KOPT-K1 (cell line): ENCODE measurements around the gene ERAL1.
"Not testable (repeated sequence)": the region's sequence is repeated elsewhere in the genome, so short reads cannot be mapped to it uniquely, and the experiment has no call there.

Experiments used
- H3K27ac ChIP-seq: fragments of 200-600 bp; sonication (generic); 2 replicates; pipeline ENCODE4 v1.5.1; 2016; ENCODE audit warnings: antibody characterized with exemption, mild to moderate bottlenecking, low read depth, low read length; ENCODE audit not compliant: poor library complexity, severe bottlenecking
- H3K36me3 ChIP-seq: fragments of 200-600 bp; sonication (generic); 2 replicates; pipeline ENCODE4 v1.5.1; 2017; ENCODE audit warnings: antibody characterized with exemption, mild to moderate bottlenecking, low read length, moderate library complexity; ENCODE audit not compliant: insufficient read depth
- H3K9me3 ChIP-seq: fragments of 200-600 bp; sonication (generic); 2 replicates; pipeline ENCODE4 v1.5.1; 2017; ENCODE audit warnings: antibody characterized with exemption, low read length, mild to moderate bottlenecking; ENCODE audit not compliant: insufficient read depth, poor library complexity, severe bottlenecking

The ERAL1 gene

DNA sequence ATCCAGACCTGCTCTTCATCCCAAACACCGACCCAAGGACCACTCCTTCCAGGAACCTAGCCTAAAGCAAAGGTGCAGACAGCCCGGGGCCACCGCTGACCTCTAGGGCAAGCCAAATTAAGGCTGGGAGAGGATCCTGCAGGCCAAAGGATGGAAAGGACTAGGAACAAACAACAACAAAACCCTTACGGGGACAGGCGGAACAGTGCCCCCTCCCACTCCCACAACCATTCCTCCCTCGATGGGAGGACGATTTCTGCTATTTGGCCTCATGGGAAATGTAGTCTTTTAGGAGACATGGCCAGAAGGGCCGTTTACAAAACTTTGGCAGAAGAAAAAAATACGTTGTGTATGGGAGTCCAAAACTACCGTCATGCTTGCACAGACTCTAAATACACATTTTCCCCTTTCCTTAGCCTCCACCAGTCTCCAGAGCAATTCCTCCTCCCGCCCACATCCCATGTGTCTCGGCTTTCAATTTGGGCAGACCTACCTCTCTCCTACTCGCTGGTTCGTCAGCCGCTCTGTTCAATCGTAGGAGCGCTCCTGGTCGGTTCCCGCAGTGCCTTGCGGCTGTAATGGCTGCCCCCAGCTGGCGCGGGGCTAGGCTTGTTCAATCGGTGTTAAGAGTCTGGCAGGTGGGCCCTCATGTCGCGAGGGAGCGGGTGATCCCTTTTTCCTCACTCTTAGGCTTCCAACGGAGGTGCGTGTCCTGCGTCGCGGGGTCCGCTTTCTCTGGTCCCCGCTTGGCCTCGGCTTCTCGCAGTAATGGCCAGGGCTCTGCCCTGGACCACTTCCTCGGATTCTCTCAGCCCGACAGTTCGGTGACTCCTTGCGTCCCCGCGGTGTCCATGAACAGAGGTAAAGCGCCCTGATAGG lies at the start of gene ERAL1:
TSS of gene ERAL1 (plus strand) at position 560 of the 879 bp plus-strand sequence. CDS start at position 579, 19 bp downstream.
- no peaks in the 10 kb centered on the region for H3K9me3 ChIP-seq
- peaks cover 36% of the 10 kb centered on the region for H3K36me3 ChIP-seq
- peak within 1 kb of the TSS; percentile 72 for H3K27ac ChIP-seq

DNA sequence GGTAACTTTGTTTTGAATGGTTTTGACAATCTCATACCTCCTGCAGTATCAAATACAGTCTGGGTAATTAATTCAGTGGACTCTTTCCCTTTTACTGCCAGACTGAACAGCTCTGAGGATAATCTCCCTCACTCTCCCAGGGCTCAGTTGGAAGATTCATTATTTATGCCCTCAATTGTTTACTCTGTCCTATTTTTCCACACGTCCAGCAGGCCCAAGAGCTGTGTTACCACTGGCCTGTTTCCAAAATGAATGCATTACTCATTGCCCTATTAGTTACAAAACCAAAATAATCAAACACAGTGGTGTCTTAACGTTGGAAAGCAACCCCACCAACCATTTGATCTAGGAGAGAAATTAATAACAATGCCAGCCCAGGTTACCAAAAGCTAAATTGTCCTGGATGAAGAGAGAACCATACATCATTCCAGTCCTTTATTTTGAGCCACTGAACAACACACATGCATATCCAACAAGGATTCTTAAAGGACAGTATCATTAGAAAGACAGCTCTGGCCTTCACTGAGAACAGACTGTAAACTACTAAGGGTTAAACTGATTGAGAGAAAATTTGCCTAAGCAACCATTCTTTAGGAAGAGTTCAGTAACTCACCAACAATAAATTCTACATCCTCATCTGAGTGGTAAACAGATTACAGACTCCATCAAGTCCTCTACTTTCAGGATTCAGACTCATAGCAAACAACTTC lies 46.7 kb upstream of the ERAL1 start:
- Histone ChIP-seq H3K27ac (no peak overlapping the region), H3K9me3 (no peaks in the 10 kb centered on the region), H3K36me3 (peaks cover 24% of the 10 kb centered on the region)

GRCh38 chr17:28810437-28810836 lies 44.4 kb upstream of the ERAL1 start:
- Histone ChIP-seq H3K9me3 (no peaks in the 10 kb centered on the region), H3K36me3 (peaks cover 10% of the 10 kb centered on the region), H3K27ac (no peak overlapping the region)

DNA sequence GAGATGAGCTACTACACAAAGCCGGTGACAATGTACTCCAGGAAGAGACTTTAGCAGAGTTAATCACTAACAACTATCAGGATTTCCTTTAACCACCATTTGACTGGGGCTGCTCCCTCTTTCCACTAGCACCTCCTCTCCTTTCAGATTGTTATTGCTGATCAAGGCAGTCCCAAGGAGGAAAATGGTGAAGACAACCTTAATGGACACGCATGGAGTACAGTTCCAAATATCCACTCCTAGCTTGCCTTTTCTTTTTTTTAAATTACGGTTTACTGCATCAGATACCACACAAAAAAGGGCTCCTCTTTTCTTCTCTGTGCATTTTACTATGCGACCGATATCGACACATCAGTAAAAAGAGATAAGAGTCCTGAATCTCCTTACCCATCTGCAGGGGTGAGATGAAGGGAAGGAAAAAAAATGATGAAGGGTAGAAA lies 43.1 kb upstream of the ERAL1 start:
- Histone ChIP-seq H3K36me3 (no peaks in the 10 kb centered on the region), H3K9me3 (no peaks in the 10 kb centered on the region), H3K27ac (peak overlapping the region; percentile 82)

DNA sequence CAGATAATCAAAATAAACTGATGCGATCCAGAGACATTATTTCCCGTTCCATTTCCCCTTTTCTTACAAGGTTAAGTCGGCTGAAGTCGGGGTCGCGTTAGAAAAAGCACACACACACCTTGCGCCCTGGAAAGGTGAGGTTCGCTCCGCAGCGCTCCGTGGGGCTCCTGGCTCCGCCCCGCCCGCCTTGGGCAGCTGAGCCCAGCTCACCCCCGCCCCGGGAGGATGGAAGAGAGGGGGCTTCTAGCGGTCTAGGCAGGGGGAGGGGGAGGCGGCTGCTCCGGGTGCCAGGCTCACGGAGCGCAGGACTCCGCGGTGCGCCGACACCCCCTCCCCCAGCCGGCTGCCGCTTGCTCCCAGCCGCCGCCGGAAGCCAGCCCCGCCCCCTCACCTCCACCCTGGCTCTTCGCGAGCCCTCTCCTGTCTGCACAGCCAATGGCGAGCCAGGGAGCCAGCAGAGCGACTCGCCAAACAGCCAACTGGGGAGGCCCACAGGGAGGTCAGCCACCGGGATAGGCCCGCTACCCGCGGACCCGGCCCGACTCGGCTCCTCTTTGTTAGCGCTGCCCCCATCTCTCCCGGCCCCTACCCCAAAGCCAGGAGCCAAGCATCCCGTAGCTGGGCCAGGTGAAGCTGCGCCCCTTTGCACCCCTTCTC lies 42.6 kb upstream of the ERAL1 start:
- Histone ChIP-seq H3K36me3 (no peaks in the 10 kb centered on the region), H3K27ac (peak overlapping the region; percentile 82), H3K9me3 (no peaks in the 10 kb centered on the region)

DNA sequence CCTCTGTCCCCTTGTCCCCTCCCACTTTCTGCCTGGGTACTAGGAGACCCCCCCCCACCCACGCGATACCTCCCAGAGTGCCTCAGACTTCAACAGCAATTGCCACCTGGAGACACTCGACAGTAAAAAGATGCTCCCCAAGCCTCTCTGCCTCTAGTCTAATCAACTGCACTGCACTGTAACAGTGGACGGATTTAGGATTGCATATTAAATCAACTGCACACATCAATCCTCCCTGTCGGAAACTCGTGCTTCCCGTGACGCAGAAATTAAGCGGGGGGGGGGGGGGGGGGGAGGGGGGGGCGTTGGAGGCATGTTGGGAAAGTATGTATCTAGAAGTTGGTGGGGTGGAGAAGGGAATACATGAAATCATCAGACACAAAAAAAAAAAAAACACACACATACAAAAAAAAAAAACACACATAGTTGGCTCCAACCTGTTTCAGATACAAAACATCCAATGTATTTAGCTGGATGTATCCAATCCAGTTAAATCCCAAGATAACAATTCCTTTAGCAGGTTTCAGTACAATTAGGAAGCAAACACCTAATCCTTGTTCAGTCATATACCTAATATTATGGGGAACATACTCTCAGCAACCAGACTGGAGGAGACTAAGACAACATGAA lies 42.0 kb upstream of the ERAL1 start:
- Histone ChIP-seq H3K27ac (peak overlapping the region; percentile 82), H3K9me3 (no peaks in the 10 kb centered on the region), H3K36me3 (no peaks in the 10 kb centered on the region)

- Histone ChIP-seq H3K9me3 (no peaks in the 10 kb centered on the region), H3K27ac (no peak overlapping the region), H3K36me3 (no peaks in the 10 kb centered on the region)
Measured at GRCh38 chr17:28816540-28816939, 38.3 kb upstream of the ERAL1 start.

- Histone ChIP-seq H3K9me3 (no peaks in the 10 kb centered on the region), H3K27ac (no peak overlapping the region), H3K36me3 (no peaks in the 10 kb centered on the region)
Measured at GRCh38 chr17:28818819-28819221, 36.0 kb upstream of the ERAL1 start.

DNA sequence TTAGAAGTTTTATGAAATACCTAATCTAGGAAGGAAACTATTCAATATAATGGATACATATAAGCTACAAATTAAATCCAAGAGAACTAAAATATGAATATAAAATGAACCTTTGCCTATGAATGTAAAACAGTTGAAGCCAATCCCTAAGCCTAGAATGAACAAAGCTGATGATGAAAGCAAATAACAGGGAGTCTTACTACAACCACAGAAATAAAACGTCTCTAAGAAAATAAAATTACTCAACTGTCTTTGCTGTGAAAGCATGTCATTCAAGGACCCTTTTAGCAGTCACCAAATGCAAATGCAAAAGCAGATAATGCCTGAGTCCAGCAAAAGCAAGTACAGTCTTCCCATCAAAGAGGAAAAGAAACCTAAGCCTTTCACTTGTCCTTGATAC lies 35.2 kb upstream of the ERAL1 start:
- Histone ChIP-seq H3K27ac (no peak overlapping the region), H3K9me3 (no peaks in the 10 kb centered on the region), H3K36me3 (no peaks in the 10 kb centered on the region)

- Histone ChIP-seq H3K9me3 (no peaks in the 10 kb centered on the region), H3K27ac (no peak overlapping the region), H3K36me3 (peaks cover 24% of the 10 kb centered on the region)
Measured at GRCh38 chr17:28827672-28828071, 27.1 kb upstream of the ERAL1 start.

- Histone ChIP-seq H3K36me3 (peaks cover 24% of the 10 kb centered on the region), H3K27ac (no peak overlapping the region), H3K9me3 (no peaks in the 10 kb centered on the region)
Measured at GRCh38 chr17:28828294-28829040, 26.3 kb upstream of the ERAL1 start.

- Histone ChIP-seq H3K9me3 (no peaks in the 10 kb centered on the region), H3K27ac (no peak overlapping the region), H3K36me3 (peaks cover 22% of the 10 kb centered on the region)
Measured at GRCh38 chr17:28834420-28834819, 20.4 kb upstream of the ERAL1 start.

GRCh38 chr17:28836541-28836940 lies 18.3 kb upstream of the ERAL1 start:
- H3K9me3 ChIP-seq, H3K27ac ChIP-seq: not testable (repeated sequence)
- H3K36me3 ChIP-seq, result peaks cover 11% of the 10 kb centered on the region; the same call in 1 of the 2 replicates

GRCh38 chr17:28839221-28839620 lies 15.6 kb upstream of the ERAL1 start:
- H3K9me3 ChIP-seq, result no peaks in the 10 kb centered on the region
- H3K27ac ChIP-seq, result no peak overlapping the region
- H3K36me3 ChIP-seq, result peaks cover 4% of the 10 kb centered on the region; the same call in 1 of the 2 replicates
